OCI-M1 (cell line): ENCODE results near the gene SS18.
A peak's percentile ranks its signal among the peaks of the same experiment; 100 is the strongest.

ENCODE experiments used
- DNase-seq: peaks from one replicate; lab custom pipeline; 2025; lab: John Stamatoyannopoulos, UW

Gene SS18, protein sequence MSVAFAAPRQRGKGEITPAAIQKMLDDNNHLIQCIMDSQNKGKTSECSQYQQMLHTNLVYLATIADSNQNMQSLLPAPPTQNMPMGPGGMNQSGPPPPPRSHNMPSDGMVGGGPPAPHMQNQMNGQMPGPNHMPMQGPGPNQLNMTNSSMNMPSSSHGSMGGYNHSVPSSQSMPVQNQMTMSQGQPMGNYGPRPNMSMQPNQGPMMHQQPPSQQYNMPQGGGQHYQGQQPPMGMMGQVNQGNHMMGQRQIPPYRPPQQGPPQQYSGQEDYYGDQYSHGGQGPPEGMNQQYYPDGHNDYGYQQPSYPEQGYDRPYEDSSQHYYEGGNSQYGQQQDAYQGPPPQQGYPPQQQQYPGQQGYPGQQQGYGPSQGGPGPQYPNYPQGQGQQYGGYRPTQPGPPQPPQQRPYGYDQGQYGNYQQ

DNA sequence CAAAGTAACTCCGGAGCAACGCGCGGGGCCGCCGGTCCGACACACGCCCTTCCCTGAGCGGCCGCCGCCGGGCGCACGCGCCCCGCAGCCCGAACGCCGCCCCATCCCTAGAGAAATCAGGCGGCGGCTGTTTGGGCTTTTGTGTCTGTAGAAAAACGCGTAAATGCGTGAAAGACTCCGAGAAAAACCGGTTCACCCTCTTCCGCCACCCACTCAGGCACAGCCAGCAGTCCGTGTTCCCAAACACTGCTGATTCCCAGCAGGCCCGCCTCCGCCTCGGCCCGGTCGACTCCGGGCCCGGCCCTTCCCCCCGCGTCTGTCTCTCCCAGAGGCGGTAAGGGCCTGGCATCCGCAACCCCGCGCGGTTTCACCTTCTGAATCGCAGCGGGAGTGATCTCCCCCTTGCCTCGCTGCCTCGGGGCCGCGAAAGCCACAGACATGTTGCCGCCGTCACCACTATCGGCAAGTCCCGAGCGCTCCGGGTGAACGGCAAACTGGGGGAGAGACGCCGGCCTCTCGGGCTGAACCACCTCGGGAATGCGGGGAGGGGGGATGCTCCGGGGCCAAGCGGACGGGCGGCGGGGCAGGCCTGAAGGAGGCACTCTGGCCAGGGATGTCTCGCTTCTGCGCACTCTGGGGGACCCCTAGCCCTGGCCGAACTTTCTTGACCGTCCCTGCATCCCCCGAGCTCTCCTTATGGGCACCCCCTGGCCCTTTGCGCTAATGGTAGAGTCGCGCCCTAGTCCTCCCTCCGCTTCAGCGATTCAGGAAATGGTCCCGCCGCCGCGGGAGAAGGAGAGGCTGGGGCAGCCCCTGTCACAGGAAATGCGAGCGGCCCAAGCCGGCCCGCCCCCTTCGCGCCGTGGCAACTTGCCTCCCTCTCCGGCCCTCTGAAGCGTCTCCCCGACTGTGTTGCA, at the start of gene SS18:
TSS of gene SS18 (minus strand) at position 484 of the 917 bp plus-strand sequence. CDS start at position 440, 44 bp downstream.
- peak; percentile 98 for DNase-seq

DNA sequence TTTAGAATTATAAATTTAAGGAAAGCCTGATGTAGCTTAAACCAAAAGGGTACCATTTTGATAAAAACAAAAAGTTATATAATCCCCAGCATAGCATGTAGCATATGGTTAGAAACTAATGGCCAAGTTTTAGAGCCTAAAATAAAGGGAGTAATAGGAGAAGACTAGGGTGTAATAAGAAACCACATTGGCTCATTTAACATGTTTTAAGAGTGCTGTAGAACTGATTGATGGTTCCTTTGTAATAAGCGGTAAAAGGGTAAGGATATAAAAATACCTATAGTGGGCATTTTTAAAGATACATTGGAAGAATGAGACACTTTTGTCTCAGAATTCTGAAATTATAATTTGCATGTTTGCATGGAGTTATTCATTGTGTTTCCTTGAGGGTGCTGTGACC, 45.1 kb upstream of the SS18 start:
- no peak for DNase-seq

DNA sequence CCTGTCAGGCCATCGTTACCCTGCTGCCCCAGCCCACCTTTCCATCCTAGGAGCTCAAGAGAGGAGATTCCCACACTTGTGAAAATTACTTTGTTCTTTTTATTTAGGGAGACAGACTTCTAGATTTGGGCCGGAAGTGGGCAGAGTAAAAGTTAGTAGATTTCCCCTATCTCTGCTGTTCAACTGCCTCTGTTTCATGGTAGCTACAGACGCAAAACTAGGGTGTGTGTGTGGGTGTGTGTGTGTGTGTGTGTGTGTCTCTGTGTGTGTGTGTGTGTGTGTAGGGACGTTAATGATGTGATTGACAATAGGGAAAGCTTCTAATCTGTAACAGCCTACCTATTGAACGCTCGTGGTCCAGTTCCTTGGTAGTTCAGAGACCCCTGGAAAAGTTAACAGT, 43.7 kb upstream of the SS18 start:
- DNase-seq, result no peak

DNA sequence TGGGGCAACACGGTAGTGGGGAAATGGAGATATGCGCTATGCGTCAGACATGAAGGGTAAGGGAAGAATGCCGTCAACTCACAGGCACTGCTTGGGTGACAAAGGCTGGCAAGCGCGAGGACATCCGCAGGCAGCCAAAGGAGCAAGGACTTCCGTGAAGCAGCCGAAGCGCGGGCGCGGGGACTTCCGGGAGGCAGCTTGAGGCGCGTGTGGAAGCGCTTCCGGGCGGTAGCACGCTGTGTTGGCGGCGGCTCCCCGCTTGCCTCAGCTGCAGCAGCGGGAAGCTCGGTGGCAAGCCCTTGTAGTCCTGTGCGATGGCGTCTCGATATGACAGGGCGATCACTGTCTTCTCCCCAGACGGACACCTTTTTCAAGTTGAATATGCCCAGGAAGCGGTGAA, 43.2 kb upstream of the SS18 start, which contains the start of gene PSMA8:
TSS of gene PSMA8 (plus strand) at position 218 of the 400 bp plus-strand sequence. CDS start at position 315, 97 bp downstream.
- DNase-seq, result no peak

DNA sequence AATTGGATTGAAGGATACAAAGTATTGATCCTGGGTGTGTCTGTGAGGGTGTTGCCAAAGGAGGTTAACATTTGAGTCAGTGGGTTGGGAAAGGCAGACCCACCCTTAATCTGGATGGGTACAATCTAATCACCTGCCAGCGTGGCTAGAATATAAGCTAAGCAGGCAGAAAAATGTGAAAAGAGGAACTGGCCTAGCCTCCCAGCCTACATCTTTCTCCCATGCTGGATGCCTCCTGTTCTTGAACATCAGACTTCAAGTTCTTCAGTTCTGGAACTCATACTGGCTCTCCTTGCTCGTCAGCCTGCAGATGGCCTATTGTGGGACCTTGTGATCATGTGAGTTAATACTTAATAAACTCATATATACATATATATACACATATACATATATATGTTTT, 37.8 kb upstream of the SS18 start:
- DNase-seq, result peak; percentile 36

DNA sequence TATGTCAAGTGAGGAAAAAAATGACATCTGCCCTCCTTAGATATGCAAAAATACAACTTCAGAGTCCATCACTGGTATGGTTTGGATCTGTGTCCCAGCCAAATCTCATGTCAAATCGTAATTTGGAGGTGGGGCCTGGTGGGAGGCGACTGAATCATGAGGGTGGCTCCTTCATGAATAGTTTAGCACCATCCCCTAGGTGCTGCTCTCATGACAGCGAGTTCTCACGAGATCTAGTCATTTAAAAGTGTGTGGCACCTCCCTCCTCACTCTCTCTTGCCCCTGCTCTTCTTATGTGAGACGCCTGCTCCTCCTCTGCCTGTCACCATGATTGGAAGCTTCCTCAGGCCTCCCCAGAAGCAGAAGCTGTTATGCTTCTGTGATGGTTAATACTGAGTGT, 37.4 kb upstream of the SS18 start:
- DNase-seq, result no peak

DNA sequence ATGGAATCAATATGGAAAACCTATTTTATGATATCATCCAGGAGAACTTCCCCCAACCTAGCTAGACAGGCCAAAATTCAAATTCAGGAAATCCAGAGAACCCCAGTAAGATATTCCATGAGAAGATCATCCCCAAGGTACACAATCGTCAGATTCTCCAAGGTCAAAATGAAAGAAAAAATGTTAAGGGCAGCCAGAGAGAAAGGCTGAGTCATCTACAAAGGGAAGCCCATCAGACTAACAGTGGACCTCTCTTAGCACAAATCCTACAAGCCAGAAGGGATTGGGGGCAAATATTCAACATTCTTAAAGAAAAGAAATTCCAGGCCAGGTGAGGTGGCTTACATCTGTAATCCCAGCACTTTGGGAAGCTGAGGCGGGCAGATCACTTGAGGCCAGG, 31.6 kb upstream of the SS18 start:
- DNase-seq, result peak; percentile 52

DNA sequence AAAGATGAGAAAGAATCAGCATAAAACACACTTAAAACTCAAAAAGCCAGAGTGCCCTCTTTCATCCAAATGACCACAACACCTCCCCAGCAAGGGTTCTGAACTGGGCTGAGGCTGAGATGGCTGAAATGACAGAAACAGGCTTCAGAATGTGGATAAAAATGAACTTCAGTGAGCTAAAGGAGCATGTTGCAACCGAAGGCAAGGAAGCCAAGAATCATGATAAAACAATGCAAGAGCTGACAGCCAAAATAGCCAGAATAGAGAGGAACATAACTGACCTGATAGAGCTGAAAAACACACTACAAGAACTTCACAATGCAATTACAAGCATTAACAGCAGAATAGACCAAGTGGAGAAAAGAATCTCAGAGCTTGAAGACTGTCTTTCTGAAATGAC, 31.1 kb upstream of the SS18 start:
- DNase-seq, result peak; percentile 56

DNA sequence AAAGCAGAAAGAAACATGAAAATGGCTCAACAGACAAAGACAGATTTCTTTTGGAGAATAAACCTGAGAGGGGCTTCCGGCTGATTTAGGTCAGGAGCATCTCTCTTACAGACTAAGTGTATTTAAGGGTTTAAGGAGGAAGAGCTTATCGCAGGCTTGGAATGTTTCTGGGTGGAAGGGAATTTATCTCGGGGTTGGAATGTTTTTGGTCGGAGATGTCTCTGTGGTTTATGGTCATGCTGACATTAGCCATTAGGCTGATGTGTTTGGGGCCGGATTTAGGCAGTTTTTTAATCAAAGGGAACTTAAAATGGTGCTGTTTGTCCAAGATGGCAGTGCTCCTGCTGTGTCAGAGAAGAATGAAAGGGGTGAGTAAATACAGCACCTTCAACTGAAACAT, 28.8 kb upstream of the SS18 start:
- no peak for DNase-seq

DNA sequence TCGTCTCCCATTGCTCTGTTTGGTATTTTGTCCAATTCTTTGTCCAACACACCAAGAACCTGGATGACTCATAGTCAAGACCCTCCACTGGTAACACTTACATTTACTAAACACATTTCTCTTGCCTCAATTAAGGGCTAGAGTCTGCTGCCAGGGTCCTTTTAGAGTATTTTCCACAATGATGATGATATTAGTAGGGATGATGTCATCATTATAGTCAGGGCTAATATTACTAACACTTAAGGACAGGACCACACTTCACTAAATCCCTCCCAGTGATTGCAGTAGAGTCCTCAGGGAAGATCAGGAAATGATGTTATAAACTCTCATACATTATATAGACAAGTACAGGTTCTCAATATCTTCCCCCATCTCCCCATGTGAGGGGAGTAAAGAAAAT, 13.6 kb upstream of the SS18 start:
- DNase-seq, result no peak

DNA sequence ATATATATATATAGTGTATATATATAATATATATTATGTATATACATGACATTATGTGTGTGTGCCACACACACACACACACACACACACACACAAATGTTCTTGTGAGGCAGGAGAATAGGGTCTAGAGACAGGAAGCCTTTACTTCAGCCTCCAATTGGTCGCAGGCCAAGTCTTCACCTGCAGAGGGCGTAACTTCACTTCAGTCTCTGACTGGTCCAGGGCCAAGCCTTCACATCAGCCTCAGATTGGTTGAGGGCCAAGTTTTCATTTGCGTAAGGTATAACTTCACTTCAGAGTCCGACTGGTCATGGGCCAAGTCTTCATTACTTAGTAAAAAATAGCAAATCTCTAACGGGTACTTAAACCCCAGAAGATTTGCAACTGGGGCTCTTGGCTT, 13.2 kb upstream of the SS18 start:
- peak; percentile 75 for DNase-seq

DNA sequence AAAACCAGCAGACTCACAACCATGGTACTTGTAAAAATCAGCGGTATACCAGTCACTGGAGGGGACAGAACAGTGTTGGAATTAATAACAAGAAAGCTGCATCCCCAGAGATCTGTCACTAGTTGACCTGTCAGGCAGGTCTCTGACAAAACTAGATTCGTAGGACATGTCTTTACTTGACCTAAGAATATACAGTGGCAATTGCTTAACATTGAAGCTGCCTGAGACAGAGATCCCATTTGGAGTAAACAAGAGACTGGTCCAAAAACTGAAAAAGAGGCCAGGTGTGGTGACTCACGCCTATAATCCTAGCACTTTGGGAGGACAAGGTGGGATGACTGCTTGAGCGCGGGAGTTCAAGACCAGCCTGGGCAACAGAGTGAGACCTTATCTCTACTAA, 7.2 kb upstream of the SS18 start:
- DNase-seq, result no peak

DNA sequence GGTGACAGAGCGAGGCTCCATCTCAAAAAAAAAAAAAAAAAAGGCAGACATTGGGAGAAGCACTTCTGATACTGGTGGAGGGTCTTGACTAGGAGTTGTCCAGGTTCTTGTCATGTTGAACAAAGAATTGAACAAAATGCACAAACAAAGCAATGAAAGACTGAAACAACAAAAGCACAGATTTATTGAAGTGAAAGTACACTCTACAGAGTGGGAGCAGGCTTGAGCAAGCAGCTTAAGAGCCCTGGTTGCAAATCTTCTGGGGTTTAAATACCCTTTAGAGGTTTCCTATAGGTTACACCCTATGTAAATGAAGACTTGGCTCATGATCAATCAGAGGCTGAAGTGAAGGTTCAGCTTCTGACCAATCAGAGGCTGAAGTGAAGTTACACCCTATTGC, 6.4 kb upstream of the SS18 start:
- peak; percentile 25 for DNase-seq

DNA sequence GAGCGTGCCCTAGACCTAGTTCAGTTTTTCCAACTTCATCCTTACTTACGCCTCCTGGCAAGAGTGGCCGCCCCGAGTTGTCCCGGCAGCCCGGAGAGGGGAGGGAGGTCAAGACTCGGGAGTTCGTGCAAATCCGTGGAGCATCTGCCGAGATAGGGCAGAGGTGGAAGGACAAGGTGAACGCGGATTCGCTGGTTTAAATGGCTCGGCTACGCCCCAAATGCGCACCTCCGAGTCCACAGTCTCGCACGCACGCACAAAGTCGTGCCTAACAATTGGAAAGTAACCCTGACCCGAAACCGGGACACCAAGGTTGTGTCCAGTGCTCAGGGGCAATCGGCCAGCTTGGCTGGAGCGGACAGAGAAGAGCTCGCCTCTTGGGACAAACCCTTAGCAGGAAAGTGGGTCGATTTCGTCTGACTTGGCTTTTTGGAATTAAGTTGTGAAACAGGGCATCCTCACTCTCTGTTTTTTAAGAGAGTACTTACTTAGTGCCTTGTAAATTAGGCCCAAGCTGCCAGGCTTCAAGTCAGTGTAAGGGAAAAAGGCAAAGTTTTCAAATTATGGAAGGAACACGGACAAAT, 726 bp upstream of the SS18 start:
- DNase-seq, result peak; percentile 95

DNA sequence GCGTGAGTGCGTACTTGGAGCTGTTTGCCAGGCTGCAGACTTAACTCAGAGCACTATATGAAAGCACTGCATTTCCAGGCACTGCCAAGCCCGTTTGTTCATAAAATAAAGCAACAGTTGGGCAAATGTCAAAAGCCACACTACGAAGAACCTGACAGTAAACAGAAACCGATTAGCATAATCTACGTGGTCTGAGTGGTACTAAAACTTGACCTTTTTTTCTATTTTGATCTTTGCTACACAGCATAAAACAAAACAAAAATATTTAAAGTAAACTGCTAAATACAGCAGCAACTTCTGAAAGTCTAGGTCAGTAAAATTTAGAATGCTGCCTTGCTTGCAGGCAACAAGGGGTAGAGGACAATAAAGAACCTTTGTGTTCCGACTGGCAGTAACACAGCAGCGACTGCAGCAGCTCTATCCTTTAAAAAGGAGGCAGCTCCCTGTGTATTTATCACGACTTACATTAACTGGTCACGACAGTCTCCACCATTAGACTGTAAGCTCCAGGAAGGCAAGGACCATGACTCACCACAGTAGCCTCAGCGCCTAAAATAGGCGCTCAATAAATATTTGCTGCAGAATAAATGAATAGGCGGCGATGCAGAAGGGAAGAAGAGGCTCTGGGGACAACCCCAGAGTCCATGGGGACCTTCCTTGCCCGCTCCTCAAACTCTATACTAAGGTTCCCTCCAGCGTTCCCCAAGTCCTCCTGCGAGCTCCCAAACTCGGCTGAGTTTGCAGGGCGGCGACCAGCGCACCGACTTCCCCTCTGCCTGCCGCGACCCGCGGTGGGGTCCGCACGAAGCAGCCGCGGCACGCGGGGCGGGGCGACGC, 902 bp downstream of the SS18 start:
- DNase-seq, result peak; percentile 80

DNA sequence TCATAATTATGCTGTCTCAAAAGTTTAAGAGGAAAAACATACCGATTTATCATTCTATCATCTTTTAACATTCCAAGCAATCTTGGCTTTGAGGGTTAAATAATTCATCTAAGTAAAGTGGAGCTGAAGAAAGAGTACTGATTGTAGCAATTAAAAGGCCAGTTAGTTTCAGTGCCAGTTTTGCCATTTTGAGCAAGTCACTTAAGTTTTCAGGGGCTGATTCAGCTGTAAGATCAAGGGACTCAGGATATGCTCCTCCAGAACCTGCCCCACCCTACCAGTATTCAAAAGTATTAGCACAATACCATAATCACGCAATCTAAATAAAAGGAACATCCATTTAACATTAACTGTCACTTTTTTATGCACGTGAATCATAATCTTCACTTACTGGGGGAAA, 1.9 kb downstream of the SS18 start:
- peak; percentile 55 for DNase-seq

DNA sequence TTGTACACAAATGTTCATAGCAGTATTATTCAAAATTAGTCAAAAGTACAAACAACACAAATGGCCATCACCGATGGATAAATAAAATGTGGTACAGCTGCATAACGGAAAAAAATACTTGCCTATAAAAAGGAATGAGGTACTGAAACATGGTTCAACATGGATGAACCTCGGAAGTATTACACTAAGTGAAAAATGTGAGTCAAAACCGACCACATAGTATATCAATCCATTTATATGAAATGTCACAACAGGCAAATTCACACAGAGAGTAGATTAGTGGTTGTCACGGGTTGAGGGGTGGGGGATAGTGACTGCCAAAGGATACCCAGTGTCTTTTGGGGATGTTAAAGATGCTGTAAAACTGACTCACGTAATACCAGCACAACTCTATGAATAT, 3.5 kb downstream of the SS18 start:
- no peak for DNase-seq

DNA sequence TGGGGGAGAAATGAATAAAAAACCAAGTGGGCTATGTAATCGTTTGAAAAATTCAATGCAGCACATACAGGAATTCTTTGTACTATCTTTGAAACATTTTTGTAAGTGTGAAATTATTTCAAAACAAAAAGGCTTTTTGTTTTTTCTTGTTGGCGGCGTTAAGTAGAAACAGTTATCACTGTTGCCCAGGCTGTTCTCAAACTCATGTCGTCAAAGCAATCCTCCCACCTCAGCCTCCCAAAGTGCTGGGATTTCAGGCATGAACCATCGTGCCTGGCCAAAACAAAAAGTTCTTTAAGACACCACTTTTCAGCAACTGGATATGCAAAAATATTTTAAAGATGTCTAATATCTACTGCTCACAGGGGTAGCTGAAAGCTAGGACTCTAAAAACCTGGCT, 5.4 kb downstream of the SS18 start:
- DNase-seq, result no peak

DNA sequence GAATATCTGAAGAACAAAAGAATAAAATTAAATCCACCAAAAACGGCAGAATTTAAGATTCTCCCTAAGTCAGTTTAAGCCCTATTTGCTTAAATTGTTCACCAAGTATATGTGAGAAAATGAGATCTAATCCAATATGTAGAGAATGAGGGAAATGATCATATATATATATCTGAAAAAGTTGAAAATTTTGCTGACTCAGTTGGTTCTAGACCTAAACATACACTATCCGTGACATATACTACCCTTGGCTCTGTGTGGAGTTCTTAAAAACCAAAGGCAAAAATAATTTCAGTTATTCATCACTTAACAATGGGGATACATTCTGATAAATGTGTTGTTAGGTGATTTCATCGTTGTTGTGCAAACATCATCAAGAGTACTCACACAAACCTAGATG, 7.3 kb downstream of the SS18 start:
- no peak for DNase-seq

DNA sequence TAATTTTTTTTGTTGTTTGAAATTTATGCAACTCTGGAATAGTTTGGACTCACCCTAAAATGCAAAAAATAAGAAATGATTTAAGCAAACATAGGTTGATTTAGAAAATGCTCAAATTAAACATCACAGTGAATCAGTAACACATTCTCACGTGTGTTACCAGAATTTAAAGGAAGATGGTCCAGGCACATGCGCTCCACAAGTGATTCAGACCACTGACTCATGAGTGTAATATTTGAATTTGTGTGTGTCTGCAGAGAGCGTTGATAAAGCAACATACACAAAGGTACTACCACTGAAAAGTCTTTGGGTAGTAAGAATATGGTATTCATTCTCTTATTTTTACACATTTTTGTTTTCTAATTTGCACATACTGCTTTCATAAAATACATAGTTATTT, 7.9 kb downstream of the SS18 start:
- DNase-seq, result no peak

DNA sequence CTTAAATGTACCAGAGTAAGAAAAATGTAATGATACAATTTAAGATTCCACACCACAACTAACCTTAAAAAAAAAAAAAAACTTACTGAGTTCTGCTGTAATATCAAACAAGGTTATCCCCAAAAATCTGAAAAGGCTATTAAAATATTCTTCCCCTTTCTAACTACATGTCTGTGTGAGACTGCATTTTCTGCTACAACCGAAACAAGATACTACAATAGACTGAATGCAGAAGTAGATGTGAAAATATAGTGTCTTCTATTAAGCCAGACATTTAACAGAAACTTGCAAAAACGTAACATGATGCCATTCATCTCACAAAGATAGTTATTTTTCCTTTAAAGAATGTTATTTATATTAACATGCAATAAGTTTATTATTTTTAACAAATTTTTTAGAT, 16.2 kb downstream of the SS18 start:
- DNase-seq, result peak; percentile 67

DNA sequence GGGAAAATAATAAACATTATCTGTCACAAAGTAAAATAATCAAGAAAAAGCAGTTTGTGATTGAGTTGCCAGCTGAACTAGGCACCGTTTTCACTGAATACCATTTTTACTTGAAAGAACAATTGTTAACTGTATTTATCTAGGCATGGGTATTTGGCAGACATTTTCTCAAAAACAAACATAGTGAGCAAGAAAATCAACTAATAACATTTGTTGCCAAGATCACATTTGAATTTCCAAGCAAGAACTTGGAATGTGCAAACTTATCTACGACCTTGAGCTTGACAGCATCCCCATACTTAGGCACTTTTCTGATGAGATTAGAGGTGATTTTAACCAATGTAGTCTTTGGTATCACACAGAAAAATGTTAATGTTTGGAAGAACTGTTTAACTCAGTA, 16.7 kb downstream of the SS18 start:
- no peak for DNase-seq
